Measurements from ENCODE around the gene JSRP1.

JSRP1 gene

GRCh38 chr19:2232286-2233151 is 23.7 kb downstream of the JSRP1 start:
- DNase-seq, result no peak

GRCh38 chr19:2231621-2232221 is 24.5 kb downstream of the JSRP1 start:
- Histone ChIP-seq H3K27me3 (replicated peaks in 2 of 5; ENCODE audit: control insufficient read depth in 4 of 5, insufficient read depth in 5 of 5, low read length in 4 of 5) (no peaks in the 10 kb centered on the region), H3K9me3 (ENCODE audit: control extremely low read depth in 1 of 5, control insufficient read depth in 4 of 5, insufficient read depth in 2 of 5, low read depth in 1 of 5, low read length in 4 of 5) (no peaks in the 10 kb centered on the region), H3K4me1 (ENCODE audit: control extremely low read depth in 1 of 4, control insufficient read depth in 4 of 4, insufficient read depth in 4 of 4, low read length in 3 of 4) (peaks cover 0 to 18% (median 18%) of the 10 kb centered on the region in 4 experiments), H3K4me3 (ENCODE audit: control insufficient read depth in 1 of 7, extremely low read depth in 1 of 7, insufficient read depth in 4 of 7, low read depth in 2 of 7, low read length in 6 of 7) (no peak overlapping the region), H3K36me3 (ENCODE audit: control insufficient read depth in 4 of 4, insufficient read depth in 4 of 4, low read length in 3 of 4) (peaks cover 3 to 70% (median 53%) of the 10 kb centered on the region in 4 experiments), H3K27ac (ENCODE audit: insufficient read depth in 1 of 2, low read depth in 1 of 2, low read length in 2 of 2, poor library complexity in 1 of 2, severe bottlenecking in 2 of 2) (no peak overlapping the region)
- whole genome bisulfite sequencing (ENCODE audit: insufficient coverage), result 93% methylated on average over 18 of the region's 21 CpGs
- no peak for DNase-seq
- POLR2A ChIA-PET, result no interaction called here
- CTCF ChIA-PET, result interaction anchor here (1.8 kb wide), 1 partner anchor 80 kb away, joined by 5 read pairs; the partner anchor contains the start of gene AP3D1

More at GRCh38 chr19:2232286-2233151, 23.7 kb downstream of the JSRP1 start:
- no peak overlapping the region for H3K27ac ChIP-seq (ENCODE audit: insufficient read depth in 1 of 2, low read depth in 1 of 2, low read length in 2 of 2, poor library complexity in 1 of 2, severe bottlenecking in 2 of 2)
- peaks cover 0 to 25% (median 23%) of the 10 kb centered on the region in 4 experiments for H3K4me1 ChIP-seq (ENCODE audit: control extremely low read depth in 1 of 4, control insufficient read depth in 4 of 4, insufficient read depth in 4 of 4, low read length in 3 of 4)
- H3K9me3 ChIP-seq (ENCODE audit: control extremely low read depth in 1 of 5, control insufficient read depth in 4 of 5, insufficient read depth in 2 of 5, low read depth in 1 of 5, low read length in 4 of 5), result no peaks in the 10 kb centered on the region
- CTCF ChIA-PET, result interaction anchor here (1.9 kb wide), 1 partner anchor 8 kb away, joined by 6 read pairs; no protein-coding TSS in a partner anchor
- WGBS (ENCODE audit: insufficient coverage), result 96% methylated on average over 20 of the region's 30 CpGs
- POLR2A ChIA-PET, result no interaction called here
- H3K27me3 ChIP-seq (replicated peaks in 2 of 5; ENCODE audit: control insufficient read depth in 4 of 5, insufficient read depth in 5 of 5, low read length in 4 of 5), result no peaks in the 10 kb centered on the region
- H3K4me3 ChIP-seq (ENCODE audit: control insufficient read depth in 1 of 7, extremely low read depth in 1 of 7, insufficient read depth in 4 of 7, low read depth in 2 of 7, low read length in 6 of 7), result no peak overlapping the region
- peaks cover 3 to 63% (median 52%) of the 10 kb centered on the region in 4 experiments for H3K36me3 ChIP-seq (ENCODE audit: control insufficient read depth in 4 of 4, insufficient read depth in 4 of 4, low read length in 3 of 4)

GRCh38 chr19:2230807-2231533 is 25.2 kb downstream of the JSRP1 start:
- 93% methylated on average over 3 of the region's 12 CpGs for WGBS (ENCODE audit: insufficient coverage)
- Histone ChIP-seq H3K9me3 (ENCODE audit: control extremely low read depth in 1 of 5, control insufficient read depth in 4 of 5, insufficient read depth in 2 of 5, low read depth in 1 of 5, low read length in 4 of 5) (no peaks in the 10 kb centered on the region), H3K36me3 (ENCODE audit: control insufficient read depth in 4 of 4, insufficient read depth in 4 of 4, low read length in 3 of 4) (peaks cover 3 to 78% (median 57%) of the 10 kb centered on the region in 4 experiments), H3K4me3 (ENCODE audit: control insufficient read depth in 1 of 7, extremely low read depth in 1 of 7, insufficient read depth in 4 of 7, low read depth in 2 of 7, low read length in 6 of 7) (no peak overlapping the region), H3K27ac (ENCODE audit: insufficient read depth in 1 of 2, low read depth in 1 of 2, low read length in 2 of 2, poor library complexity in 1 of 2, severe bottlenecking in 2 of 2) (no peak overlapping the region), H3K27me3 (replicated peaks in 2 of 5; ENCODE audit: control insufficient read depth in 4 of 5, insufficient read depth in 5 of 5, low read length in 4 of 5) (no peaks in the 10 kb centered on the region), H3K4me1 (ENCODE audit: control extremely low read depth in 1 of 4, control insufficient read depth in 4 of 4, insufficient read depth in 4 of 4, low read length in 3 of 4) (peaks cover 0 to 16% (median 15%) of the 10 kb centered on the region in 4 experiments)
- ChIA-PET POLR2A (interaction anchor here (1.0 kb wide), 1 partner anchor 62 kb away, joined by 3 read pairs; no protein-coding TSS in a partner anchor), CTCF (interaction anchor here (1.0 to 1.8 kb wide), 5 partner anchors 14 to 88 kb away, joined by 3 to 5 read pairs (median 3); partner anchors contain the start of gene AP3D1)
- no peak for DNase-seq

DNA sequence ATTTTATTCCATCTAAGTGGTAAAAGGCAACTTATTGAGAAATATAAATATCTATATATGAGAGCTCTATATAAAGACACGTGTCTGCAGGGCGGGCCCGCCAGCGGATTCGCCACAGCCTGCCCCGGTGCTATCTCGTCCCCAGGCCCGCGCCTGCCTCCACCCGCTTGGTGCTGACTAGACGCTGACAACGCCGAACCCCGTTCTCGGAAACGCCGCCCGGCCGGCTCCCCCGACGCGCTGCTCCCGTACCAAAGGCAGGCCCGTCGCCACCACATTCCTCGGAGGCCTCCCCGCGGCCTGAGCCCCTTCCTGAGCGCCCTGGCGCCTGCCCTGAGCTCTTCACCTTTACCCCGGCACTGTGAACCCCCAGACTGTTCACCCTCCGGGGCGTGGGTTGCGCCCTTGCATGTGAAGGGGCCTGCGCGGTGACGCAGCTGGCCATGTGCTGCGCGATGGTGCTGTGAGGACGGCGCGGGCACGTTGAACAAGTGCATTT is 26.1 kb downstream of the JSRP1 start:
- Histone ChIP-seq H3K27me3 (replicated peaks in 2 of 5; ENCODE audit: control insufficient read depth in 4 of 5, insufficient read depth in 5 of 5, low read length in 4 of 5) (no peaks in the 10 kb centered on the region), H3K4me3 (ENCODE audit: control insufficient read depth in 1 of 7, extremely low read depth in 1 of 7, insufficient read depth in 4 of 7, low read depth in 2 of 7, low read length in 6 of 7) (no peak overlapping the region), H3K4me1 (ENCODE audit: control extremely low read depth in 1 of 4, control insufficient read depth in 4 of 4, insufficient read depth in 4 of 4, low read length in 3 of 4) (peaks cover 0 to 13% (median 11%) of the 10 kb centered on the region in 4 experiments), H3K9me3 (ENCODE audit: control extremely low read depth in 1 of 5, control insufficient read depth in 4 of 5, insufficient read depth in 2 of 5, low read depth in 1 of 5, low read length in 4 of 5) (no peaks in the 10 kb centered on the region), H3K36me3 (ENCODE audit: control insufficient read depth in 4 of 4, insufficient read depth in 4 of 4, low read length in 3 of 4) (peaks cover 6 to 87% (median 65%) of the 10 kb centered on the region in 4 experiments), H3K27ac (ENCODE audit: insufficient read depth in 1 of 2, low read depth in 1 of 2, low read length in 2 of 2, poor library complexity in 1 of 2, severe bottlenecking in 2 of 2) (no peak overlapping the region)
- ChIA-PET POLR2A (interaction anchor here (0.9 to 1.0 kb wide), 2 partner anchors 61 to 177 kb away, joined by 3 read pairs; no protein-coding TSS in a partner anchor), CTCF (interaction anchor here (0.5 to 1.8 kb wide), 7 partner anchors 13 to 137 kb away, joined by 3 to 5 read pairs (median 3); partner anchors contain the start of gene AP3D1)
- DNase-seq, result no peak
- 93% methylated on average over 43 of the region's 43 CpGs for WGBS (ENCODE audit: insufficient coverage)

DNA sequence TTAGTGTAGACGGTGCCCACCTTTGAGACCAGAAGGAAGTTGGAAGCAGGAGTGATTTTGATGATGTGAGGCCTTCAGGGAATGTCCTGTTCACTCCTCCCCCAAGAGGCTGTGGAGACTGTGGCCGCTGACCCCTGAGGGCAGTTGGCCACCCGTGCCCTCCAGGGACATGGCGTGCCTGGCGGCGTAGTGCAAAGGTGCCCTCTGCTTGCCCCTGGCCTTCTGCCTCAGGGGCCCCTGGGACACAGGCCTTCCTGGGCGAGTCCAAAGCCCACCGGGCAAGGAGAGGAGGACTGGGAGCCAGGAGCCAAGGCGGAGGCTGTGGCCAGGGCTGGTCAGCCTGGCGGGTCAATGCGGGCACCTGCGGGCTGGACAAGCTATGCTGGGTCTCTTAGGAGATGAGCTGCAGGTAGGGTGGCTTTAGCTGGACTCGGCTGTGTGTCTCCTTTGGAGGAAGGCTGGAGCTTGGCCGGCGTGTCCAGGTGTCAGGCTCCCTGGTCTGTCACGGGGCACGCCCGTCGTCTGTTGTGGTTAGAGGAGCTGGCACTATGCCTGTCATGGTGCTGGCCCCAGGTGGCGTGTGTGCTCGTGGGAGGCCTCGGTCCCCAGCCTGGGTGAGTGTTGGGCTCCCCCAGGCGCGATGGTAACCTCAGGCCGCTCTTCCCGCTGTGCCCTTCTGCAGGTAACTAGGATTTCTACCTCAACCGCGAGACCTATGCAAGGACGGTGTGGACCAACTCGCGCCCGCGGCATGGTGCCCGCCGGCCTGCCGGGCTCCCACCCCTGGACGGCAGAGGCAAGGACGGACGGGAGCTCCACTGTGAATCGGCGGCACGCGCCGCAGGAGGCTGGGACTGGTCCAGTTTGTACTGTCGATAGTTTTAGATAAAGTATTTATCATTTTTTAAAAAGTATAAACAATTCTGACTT is 26.8 kb downstream of the JSRP1 start:
- Histone ChIP-seq H3K27ac (ENCODE audit: insufficient read depth in 1 of 2, low read depth in 1 of 2, low read length in 2 of 2, poor library complexity in 1 of 2, severe bottlenecking in 2 of 2) (no peak overlapping the region), H3K9me3 (ENCODE audit: control extremely low read depth in 1 of 5, control insufficient read depth in 4 of 5, insufficient read depth in 2 of 5, low read depth in 1 of 5, low read length in 4 of 5) (no peaks in the 10 kb centered on the region), H3K4me3 (ENCODE audit: control insufficient read depth in 1 of 7, extremely low read depth in 1 of 7, insufficient read depth in 4 of 7, low read depth in 2 of 7, low read length in 6 of 7) (no peak overlapping the region), H3K36me3 (ENCODE audit: control insufficient read depth in 4 of 4, insufficient read depth in 4 of 4, low read length in 3 of 4) (peaks cover 6 to 94% (median 71%) of the 10 kb centered on the region in 4 experiments), H3K27me3 (replicated peaks in 2 of 5; ENCODE audit: control insufficient read depth in 4 of 5, insufficient read depth in 5 of 5, low read length in 4 of 5) (no peaks in the 10 kb centered on the region), H3K4me1 (ENCODE audit: control extremely low read depth in 1 of 4, control insufficient read depth in 4 of 4, insufficient read depth in 4 of 4, low read length in 3 of 4) (peaks cover 0 to 7% (median 6%) of the 10 kb centered on the region in 4 experiments)
- CTCF ChIA-PET, result interaction anchor here (1.0 to 1.4 kb wide), 6 partner anchors 13 to 372 kb away, joined by 3 to 5 read pairs (median 3); no protein-coding TSS in a partner anchor
- WGBS (ENCODE audit: insufficient coverage), result 91% methylated on average over 22 of the region's 45 CpGs
- POLR2A ChIA-PET, result interaction anchor here (0.9 to 1.0 kb wide), 2 partner anchors 60 to 178 kb away, joined by 3 read pairs; no protein-coding TSS in a partner anchor
- DNase-seq, result no peak
